AG08396 (cell line): Measurements from ENCODE around the gene SAMD4B.
A peak's percentile ranks its signal among the peaks of the same experiment; 100 is the strongest.
"Not testable (repeated sequence)": the region's sequence is repeated elsewhere in the genome, so short reads cannot be mapped to it uniquely, and the experiment has no call there.

ENCODE experiments used
- DNase-seq: peaks from one replicate; pipeline ENCODE4 v3.0.0; 2012; ENCODE audit warnings: low spot score, mixed read lengths

The SAMD4B gene

DNA sequence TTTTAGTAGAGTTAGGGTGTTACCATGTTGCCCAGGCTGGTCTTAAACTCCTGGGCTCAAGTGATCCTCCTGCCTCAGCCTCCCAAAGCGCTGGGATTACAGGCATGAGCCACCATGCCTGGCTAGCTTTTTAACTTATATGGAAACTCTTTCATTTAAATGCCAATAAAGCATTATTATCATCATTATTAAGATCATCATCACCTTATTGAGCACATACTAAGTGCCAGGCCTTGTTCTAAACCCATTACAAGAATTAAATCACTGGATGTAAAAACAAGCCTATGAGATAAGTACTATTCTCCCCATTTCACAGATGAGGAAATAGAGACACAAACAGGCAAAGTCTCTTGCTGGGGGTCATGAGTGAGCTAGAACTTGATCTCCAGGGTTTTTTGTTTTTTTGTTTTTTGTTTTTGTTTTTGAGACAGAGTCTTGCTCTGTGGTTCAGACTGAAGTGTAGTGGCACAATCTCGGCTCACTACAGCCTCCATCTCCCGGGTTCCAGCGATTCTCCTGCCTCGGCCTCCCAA, 7.7 kb upstream of the SAMD4B start:
- no peak for DNase-seq

GRCh38 chr19:39335168-39335548, 7.1 kb upstream of the SAMD4B start:
- no peak for DNase-seq

GRCh38 chr19:39336483-39336882, 5.7 kb upstream of the SAMD4B start:
- DNase-seq = no peak

- no peak for DNase-seq
These were observed 2.5 kb upstream of the SAMD4B start for GRCh38 chr19:39339674-39340073.

DNA sequence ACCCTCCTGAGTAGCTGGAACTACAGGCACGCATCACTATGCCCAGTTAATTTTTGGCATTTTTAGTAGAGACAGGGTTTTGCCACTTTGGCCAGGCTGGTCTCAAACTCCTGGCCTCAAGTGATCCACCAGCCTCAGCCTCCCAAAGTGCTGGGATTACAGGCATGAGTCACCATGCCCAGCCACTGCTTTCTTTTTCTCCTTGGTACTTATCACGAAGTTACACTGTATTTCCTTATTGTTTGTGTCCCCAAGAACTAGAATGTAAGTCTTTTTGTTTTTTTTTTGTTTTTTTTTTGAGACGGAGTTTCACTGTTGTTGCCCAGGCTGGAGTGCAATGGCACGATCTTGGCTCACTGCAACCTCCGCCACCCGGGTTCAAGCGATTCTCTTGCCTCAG, 2.1 kb upstream of the SAMD4B start:
- DNase-seq = not testable (repeated sequence)

DNA sequence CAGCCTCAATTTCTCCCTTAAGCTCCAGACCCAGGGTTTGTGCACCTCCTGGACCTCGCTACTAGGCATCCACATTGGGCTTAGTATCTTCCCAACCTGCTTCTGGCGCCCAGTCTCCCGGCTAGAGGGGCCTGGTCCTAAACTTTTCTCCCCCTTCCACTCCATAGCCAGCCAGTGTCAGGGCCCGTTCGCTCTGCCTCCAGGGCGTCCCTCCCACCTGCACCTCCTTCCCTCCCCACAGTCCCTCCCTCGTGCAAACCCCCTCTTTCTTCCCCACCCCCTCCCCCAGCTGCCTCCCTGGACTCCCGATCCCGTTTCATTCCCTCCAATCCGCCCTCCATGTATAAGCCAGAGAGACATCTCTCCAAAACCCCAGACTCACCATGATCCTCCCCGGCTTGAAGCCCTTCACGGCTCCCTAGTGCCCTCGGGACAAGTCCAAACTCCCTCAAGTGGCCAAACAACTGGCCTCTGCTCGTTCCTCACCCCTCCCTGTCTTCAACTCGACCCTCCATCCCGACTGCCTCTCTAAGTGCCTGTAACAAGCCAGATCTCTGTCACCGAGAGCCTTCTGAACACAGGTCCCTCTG, 997 bp upstream of the SAMD4B start:
- DNase-seq = peak; percentile 45

- DNase-seq = peak; percentile 51
These were observed 555 bp downstream of the SAMD4B start for GRCh38 chr19:39342647-39343305.

DNA sequence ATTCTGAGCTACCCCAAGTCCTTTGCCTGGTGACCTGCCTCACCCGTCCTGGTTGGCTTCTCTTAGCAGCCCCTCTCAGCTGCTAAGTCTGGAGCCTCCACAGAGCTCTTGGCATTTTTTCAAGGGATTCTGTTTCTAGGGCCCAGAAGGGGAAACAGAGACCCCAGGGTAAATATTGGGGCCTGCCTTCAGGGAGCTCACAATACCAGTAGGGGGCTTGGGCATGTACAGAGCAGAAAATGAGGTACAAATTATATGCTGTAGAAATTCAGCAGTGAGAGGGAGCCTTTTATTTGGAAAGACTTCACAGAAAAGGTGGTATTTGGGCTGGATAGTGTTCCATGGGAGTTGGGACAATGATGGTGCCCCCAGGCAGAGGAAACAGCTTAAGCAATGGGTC, 3.7 kb downstream of the SAMD4B start:
- no peak for DNase-seq

DNA sequence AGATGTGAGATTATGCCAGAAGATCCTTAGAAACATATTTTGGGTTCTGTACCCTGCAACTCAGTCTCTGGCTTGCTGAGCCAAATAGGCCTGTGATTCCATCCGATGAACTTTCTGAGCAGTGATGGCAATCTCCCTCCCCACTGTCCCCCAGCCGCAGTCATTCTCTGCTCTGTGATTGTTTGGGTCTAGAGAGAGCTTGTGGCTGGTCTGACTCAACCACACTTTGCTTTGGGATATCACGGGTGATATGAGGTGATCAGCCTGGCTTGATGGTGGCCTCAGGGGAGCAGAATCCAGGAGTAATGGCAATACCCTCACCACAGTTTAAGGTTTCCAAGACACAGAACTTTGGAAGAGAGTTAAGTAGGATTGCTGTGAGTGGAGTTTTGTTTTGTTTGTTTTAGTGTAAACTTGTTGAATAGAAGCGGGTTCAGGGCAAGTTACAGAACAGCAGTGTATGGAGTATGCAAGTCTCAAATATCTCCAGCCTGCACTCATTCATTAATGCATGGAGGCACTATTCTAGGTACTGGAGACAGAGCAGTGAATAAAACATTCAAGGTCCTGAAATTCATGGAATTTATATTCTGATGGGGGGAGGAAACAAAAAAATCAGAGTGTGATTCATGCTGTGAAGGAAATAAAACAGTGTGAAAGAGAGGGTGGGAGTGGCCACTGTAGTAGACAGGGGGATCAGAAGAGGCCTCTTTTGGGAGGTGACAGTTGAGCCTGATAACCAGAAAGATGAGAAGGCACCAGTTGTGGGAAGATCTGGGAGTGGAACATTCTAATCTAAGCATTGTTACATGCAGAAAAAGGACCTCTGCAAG, 5.3 kb downstream of the SAMD4B start:
- DNase-seq = no peak

GRCh38 chr19:39349326-39349725, 7.1 kb downstream of the SAMD4B start:
- no peak for DNase-seq

DNA sequence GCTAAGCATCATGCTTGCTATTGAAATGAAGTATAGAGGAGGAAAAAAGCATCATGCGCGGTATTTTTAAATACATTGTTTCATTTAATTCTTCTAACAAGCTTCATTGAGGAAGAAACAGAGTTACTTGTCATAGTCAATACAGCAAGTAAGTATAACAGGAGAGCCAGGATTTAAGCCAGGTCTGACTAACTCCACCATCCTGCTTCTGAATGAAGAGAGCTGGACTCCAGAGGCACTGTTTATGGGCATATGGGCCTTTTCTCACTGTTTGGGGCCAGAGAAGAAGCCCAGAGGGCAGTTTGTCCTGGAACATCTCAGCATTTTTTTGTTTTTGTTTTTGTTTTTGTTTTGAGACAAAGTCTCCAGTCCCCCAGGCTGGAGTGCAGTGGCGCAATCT, 7.9 kb downstream of the SAMD4B start:
- no peak for DNase-seq

- DNase-seq = peak; percentile 64
These were observed 9.4 kb downstream of the SAMD4B start for GRCh38 chr19:39351537-39352064.

DNA sequence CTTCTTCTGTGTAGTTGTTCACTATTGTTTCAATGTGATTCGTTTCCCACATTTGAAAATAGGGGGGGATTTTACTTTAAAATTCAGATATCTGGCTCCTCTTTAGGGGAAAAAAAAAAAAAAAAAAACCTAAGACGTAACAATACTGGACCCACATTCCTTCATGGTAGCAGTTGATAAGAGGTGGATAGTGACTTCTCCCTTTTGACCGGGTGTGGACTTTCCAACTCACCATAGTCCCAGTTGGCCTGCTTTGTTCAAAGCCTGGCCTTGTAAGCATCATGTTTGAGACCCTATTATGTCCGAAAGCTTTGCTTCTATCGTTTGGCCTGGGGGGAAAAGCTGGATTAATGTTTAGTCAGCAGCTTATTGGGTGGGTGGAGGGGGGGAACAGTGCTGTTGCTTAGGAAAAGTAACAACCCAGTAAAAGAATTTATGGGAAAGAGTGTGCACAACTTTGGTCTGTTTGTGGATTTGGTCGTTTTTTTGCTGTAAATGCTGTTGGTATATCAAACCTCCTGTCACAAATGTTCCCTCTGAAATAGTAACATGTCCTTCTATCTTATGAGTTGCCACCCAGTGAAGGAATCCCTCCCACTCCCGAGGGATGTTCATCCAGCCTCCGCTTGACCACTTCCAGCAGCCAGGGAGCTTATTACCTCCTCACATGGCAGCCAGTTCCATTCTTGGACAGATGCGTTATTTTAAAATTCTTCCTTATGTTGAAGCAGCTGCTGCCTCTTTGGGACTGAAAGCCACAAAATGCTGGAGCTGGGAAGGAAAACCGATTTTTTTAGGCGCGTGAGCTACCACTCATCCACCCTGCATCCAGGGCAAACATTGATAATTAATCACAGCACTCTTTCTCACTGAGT, 10.4 kb downstream of the SAMD4B start:
- DNase-seq = no peak

DNA sequence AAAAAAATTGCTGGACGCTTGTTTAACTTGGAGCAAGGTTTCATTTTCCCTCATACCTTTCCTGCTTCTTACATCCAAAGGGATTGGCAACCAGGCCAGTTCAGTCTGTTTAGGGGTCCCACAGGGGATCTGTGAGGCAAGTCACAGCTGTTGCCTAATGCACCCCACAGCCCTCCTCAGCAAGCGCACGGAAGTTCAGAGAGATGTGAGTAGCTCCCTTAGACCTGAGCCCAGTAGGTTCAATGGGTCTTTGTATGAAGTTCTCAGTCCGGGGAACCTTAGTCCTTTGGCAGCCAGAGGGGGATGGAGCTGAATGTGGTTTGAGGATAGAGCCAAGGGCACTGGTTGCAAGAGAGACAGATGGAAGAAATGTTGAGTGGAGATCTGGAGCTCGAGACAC, 13.0 kb downstream of the SAMD4B start:
- DNase-seq = no peak

- DNase-seq = no peak
These were observed 13.9 kb downstream of the SAMD4B start for GRCh38 chr19:39356073-39356472.

DNA sequence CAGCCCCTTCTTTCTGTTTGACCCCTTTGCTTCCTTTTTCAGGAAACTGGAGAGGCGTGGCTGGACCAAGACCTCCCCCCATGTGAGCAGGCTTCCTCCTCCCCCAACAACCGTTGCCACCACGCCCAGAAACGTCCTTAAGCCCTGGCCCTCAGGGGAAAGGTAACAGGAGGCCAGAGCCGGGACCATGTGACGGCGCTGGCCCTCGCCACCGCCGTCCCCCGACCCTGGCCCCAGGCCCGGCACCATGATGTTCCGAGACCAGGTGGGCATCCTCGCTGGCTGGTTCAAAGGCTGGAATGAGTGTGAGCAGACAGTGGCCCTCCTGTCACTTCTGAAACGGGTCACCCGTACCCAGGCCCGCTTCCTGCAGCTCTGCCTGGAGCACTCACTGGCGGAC, 14.4 kb downstream of the SAMD4B start:
- DNase-seq = no peak

DNA sequence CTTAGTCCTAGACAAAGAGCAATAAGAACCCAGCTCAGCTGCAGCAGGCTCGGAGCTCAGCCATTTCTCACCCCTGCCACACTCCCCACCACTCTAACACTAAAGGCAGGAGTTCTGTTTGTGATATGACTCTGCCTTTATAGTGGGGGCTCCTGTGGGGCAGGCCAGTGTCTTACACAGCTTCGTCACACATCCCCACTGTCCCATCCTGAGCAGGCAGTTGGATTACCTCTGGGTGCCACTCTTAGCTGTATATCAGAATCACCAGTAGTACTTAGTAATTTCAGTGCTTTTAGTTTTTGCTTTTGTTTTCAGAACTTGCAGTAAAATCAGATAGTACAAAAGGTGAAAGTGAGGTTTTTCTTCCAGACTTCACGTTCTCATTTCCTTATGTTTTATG, 16.8 kb downstream of the SAMD4B start:
- DNase-seq = no peak

DNA sequence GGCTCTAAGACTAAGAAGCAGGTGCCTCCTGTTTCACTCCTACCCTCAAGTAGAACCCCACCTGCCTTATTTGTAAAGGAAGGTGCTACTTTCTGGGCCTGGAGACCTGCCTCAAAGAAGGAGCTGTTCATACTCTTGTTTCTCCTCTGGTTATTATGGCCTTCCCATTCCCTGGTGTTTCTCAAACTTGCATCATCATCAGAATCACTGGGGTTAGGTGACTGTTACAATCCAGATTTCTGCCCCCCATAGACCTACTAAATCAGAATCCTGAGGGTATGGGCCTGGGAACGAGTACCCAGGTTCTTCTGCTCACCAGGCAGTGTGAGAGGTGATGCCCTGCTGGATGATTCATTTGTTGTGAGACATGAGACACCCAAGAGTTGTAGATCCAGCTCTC, 18.4 kb downstream of the SAMD4B start:
- no peak for DNase-seq

GRCh38 chr19:39362682-39363657, 20.7 kb downstream of the SAMD4B start:
- peak; percentile 43 for DNase-seq

GRCh38 chr19:39363901-39364457, 21.8 kb downstream of the SAMD4B start:
- peak; percentile 46 for DNase-seq
